22Rv1 (cell line): ENCODE data around the gene ADIRF.

Experiments
- ZFX ChIP-seq: fragments of 450-650 bp; IDR thresholded peaks from 2 replicates; pipeline ENCODE4 v1.6.1; 2017; ENCODE audit warnings: antibody characterized with exemption, borderline replicate concordance
- TF ChIP-seq, protein P1 (sequence below): fragments of 450-650 bp; IDR thresholded peaks from 2 replicates; pipeline ENCODE4 v1.5.1; 2017; ENCODE audit warnings: mild to moderate bottlenecking

DNA sequence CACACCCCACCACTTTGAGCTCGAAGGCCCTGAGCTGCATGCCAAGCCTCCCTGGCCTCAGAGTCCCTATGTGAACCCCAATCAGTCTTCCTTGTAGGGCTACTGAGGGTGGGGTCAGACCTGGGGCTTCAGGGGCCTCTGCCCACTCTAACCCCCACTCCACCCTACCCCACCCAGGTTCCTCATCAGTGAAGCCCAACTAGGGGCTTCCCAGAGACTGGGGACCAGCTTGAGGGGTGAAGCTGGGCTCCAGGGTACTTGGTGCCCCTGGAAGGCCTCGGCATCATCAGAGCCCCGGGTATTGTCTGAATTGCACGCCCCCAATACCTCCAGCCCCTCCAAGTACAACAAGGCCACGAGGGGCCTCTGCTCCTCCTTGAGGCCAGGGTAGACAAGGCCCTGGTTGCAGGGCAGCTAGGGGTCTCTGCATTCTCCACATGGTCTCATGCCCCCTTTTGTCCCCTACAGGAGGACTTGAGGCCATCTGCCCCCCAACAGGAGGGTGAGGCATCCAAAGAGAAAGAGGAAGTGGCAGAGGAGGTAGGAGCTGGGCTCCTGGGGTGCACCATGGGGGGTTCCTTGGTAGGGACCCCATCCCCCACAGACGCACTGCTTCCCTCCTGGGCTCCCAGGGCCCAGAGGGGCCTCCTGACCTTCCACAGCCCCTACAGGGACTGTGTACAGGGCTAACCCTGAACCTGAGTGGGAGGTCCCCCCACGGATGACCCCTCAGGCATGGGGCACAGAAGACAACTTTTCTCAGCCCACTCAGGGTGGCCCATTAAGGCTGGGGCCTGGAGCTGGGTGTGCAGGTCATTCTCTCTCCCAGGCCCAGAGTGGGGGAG is 5.9 kb upstream of the ADIRF start:
- TF ChIP-seq, protein P1, sequence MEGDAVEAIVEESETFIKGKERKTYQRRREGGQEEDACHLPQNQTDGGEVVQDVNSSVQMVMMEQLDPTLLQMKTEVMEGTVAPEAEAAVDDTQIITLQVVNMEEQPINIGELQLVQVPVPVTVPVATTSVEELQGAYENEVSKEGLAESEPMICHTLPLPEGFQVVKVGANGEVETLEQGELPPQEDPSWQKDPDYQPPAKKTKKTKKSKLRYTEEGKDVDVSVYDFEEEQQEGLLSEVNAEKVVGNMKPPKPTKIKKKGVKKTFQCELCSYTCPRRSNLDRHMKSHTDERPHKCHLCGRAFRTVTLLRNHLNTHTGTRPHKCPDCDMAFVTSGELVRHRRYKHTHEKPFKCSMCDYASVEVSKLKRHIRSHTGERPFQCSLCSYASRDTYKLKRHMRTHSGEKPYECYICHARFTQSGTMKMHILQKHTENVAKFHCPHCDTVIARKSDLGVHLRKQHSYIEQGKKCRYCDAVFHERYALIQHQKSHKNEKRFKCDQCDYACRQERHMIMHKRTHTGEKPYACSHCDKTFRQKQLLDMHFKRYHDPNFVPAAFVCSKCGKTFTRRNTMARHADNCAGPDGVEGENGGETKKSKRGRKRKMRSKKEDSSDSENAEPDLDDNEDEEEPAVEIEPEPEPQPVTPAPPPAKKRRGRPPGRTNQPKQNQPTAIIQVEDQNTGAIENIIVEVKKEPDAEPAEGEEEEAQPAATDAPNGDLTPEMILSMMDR, result no peak
- TF ChIP-seq ZFX, result no peak
